Ascending aorta (tissue), 2 donors: ENCODE data around the gene USP47. TPM values are rescaled to one million over a fixed set of nuclear protein-coding genes. Genes with fewer than 3 reads are reported as not detected.

Experiments
- DNase-seq, 2 donors: peaks; one replicate each; pipeline ENCODE4 v3.0.0-alpha.2; 2019; ENCODE audit warnings: low spot score in 2 of 2
- H3K27ac ChIP-seq, 2 donors: fragments of 200-600 bp; sonication (generic); one replicate each; pipeline ENCODE4 v1.5.1; 2016 to 2017; ENCODE audit warnings: mild to moderate bottlenecking in 1 of 2
- H3K27me3 ChIP-seq: fragments of 200-600 bp; sonication (generic); one replicate; pipeline ENCODE4 v1.5.1; 2017
- H3K36me3 ChIP-seq, 2 donors: fragments of 200-600 bp; sonication (generic); one replicate each; pipeline ENCODE4 v1.5.1; 2016
- H3K4me1 ChIP-seq, 2 donors: fragments of 200-600 bp; sonication (generic); one replicate each; pipeline ENCODE4 v1.5.1; 2016 to 2017; ENCODE audit warnings: mild to moderate bottlenecking in 1 of 2
- H3K4me3 ChIP-seq, 2 donors: fragments of 200-600 bp; sonication (generic); one replicate each; pipeline ENCODE4 v1.5.1; 2016 to 2017; ENCODE audit warnings: mild to moderate bottlenecking in 1 of 2
- H3K9me3 ChIP-seq, 2 donors: fragments of 200-600 bp; sonication (generic); one replicate each; pipeline ENCODE4 v1.5.1; 2016
- CTCF ChIP-seq, 3 experiments: fragments of 200-600 bp in 2 of 3; fragments of 450-650 bp in 1 of 3; sonication (generic) in 2 of 3; IDR thresholded peaks; one replicate each; pipeline ENCODE4 v1.5.1; 2016 to 2019; ENCODE audit warnings: antibody characterized with exemption in 3 of 3, mild to moderate bottlenecking in 1 of 3, moderate library complexity in 1 of 3
- intact Hi-C: fragments of 100-400 bp; cut with DNase I; formaldehyde crosslinking; loops from one replicate; pipeline ENCODE4 v1.15.1; 2023
- total RNA-seq: library from RNA; depleted of rRNA; stranded (reverse); fragments of >200 nt; gene quantifications from one replicate; pipeline ENCODE4 v1.1.0, GENCODE V29; 2016

USP47 gene
- total RNA-seq, 1 donor from 2014 or later, result 18.2 TPM

- Histone ChIP-seq H3K27me3 (no peaks in the 10 kb centered on the region), H3K9me3 (no peaks in the 10 kb centered on the region), H3K4me1 (peaks cover 0 to 10% of the 10 kb centered on the region in 2 donors), H3K4me3 (no peak overlapping the region), H3K27ac (no peak overlapping the region), H3K36me3 (peaks cover 10 to 67% of the 10 kb centered on the region in 2 donors)
- no peak for DNase-seq
- intact Hi-C loops, result no loop called here
- no peak for TF ChIP-seq CTCF (IDR thresholded peaks at IDR 0.05)
Measured at GRCh38 chr11:11963067-11963466, 121.3 kb downstream of the USP47 start.

- peaks cover 2 to 11% of the 10 kb centered on the region in 2 donors for H3K4me1 ChIP-seq
- H3K36me3 ChIP-seq, result peaks cover 10 to 63% of the 10 kb centered on the region in 2 donors
- H3K9me3 ChIP-seq, result no peaks in the 10 kb centered on the region
- no peak for DNase-seq
- H3K4me3 ChIP-seq, result no peak overlapping the region
- H3K27me3 ChIP-seq, result no peaks in the 10 kb centered on the region
- no peak for TF ChIP-seq CTCF (IDR thresholded peaks at IDR 0.05)
- intact Hi-C loops, result loop anchor here (2.0 kb wide), 1 partner anchor 33 kb away; no protein-coding TSS in a partner anchor
- H3K27ac ChIP-seq, result peak overlapping the region; percentile 40 to 50
Measured at GRCh38 chr11:11963842-11964773, 122.3 kb downstream of the USP47 start.

GRCh38 chr11:11964774-11965150, 123.0 kb downstream of the USP47 start:
- intact Hi-C loops, result loop anchor here (2.0 to 5.0 kb wide), 2 partner anchors 32 kb away; no protein-coding TSS in a partner anchor
- no peak for TF ChIP-seq CTCF (IDR thresholded peaks at IDR 0.05)
- no peak overlapping the region for H3K4me3 ChIP-seq
- peaks cover 10 to 59% of the 10 kb centered on the region in 2 donors for H3K36me3 ChIP-seq
- DNase-seq, result no peak
- H3K9me3 ChIP-seq, result no peaks in the 10 kb centered on the region
- peaks cover 2 to 17% of the 10 kb centered on the region in 2 donors for H3K4me1 ChIP-seq
- H3K27ac ChIP-seq, result peak overlapping the region; percentile 40 to 50
- H3K27me3 ChIP-seq, result no peaks in the 10 kb centered on the region

GRCh38 chr11:11965192-11965591, 123.4 kb downstream of the USP47 start:
- no peak for TF ChIP-seq CTCF (IDR thresholded peaks at IDR 0.05)
- intact Hi-C loops, result loop anchor here (2.0 to 5.0 kb wide), 2 partner anchors 32 to 33 kb away; no protein-coding TSS in a partner anchor
- no peak for DNase-seq
- H3K4me1 ChIP-seq, result peaks cover 2 to 21% of the 10 kb centered on the region in 2 donors
- H3K27ac ChIP-seq, result peak overlapping the region in 1 of 2 donors; percentile 40
- H3K4me3 ChIP-seq, result no peak overlapping the region
- H3K27me3 ChIP-seq, result no peaks in the 10 kb centered on the region
- peaks cover 10 to 59% of the 10 kb centered on the region in 2 donors for H3K36me3 ChIP-seq
- no peaks in the 10 kb centered on the region for H3K9me3 ChIP-seq

GRCh38 chr11:11965656-11966353, 124.0 kb downstream of the USP47 start:
- H3K36me3 ChIP-seq, result peaks cover 10 to 59% of the 10 kb centered on the region in 2 donors
- DNase-seq, result peak in 1 of 2 donors; percentile 56
- no peaks in the 10 kb centered on the region for H3K27me3 ChIP-seq
- peaks cover 2 to 27% of the 10 kb centered on the region in 2 donors for H3K4me1 ChIP-seq
- H3K9me3 ChIP-seq, result no peaks in the 10 kb centered on the region
- TF ChIP-seq CTCF (IDR thresholded peaks at IDR 0.05), result no peak
- H3K27ac ChIP-seq, result no peak overlapping the region
- H3K4me3 ChIP-seq, result no peak overlapping the region
- intact Hi-C loops, result loop anchor here (2.0 to 5.0 kb wide), 2 partner anchors 31 to 34 kb away; no protein-coding TSS in a partner anchor
